Measurements from ENCODE around the gene PLEKHG4.

Gene PLEKHG4

DNA sequence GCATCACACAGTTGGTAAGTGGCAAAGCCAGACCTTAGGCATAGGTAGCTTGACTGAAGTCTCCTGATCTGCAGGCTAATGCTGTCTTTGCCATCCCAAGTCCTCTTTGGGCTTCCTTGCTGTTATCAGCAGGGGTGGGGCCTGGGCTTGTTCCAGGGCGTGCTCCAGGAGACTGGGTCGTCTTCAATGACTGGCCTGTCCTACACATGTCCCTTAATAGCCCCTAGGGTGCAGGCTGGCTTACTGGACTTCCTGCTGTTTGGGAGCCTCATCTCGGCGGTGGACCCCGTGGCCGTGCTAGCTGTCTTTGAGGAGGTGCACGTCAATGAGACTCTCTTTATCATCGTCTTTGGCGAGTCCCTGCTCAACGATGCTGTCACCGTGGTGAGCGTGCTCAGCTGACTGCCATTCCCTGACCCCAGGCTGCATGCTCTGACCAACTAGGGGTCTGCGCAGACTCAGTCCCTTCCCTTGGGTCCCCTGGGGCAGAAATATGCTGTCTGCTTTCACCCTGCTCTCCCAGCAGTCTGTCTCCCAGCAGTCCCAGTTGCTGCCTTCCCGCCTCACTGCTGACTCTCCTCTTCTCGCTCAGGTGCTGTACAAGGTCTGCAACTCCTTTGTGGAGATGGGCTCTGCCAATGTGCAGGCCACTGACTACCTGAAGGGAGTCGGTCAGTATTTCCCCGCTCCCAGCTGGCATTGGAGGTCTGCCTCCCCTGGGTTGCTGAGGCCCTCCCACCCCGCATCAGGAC, 24.4 kb upstream of the PLEKHG4 start:
- no peaks in the 10 kb centered on the region for H3K9me3 ChIP-seq (ENCODE audit: control insufficient read depth, low read length)
- H3K4me3 ChIP-seq (ENCODE audit: extremely low read depth, insufficient read depth, low read length, poor library complexity, severe bottlenecking): no peak overlapping the region
- H3K27ac ChIP-seq (ENCODE audit: low read depth, low read length, severe bottlenecking): no peak overlapping the region
- WGBS, 2 experiments (ENCODE audit: insufficient coverage in 2 of 2): 90 to 95% methylated on average over 15 to 18 of the region's 18 CpGs
- no peaks in the 10 kb centered on the region for H3K36me3 ChIP-seq (ENCODE audit: control insufficient read depth, insufficient read depth, low read length)
- H3K4me1 ChIP-seq (ENCODE audit: control insufficient read depth, insufficient read depth, low read length, poor library complexity, severe bottlenecking): no peaks in the 10 kb centered on the region

DNA sequence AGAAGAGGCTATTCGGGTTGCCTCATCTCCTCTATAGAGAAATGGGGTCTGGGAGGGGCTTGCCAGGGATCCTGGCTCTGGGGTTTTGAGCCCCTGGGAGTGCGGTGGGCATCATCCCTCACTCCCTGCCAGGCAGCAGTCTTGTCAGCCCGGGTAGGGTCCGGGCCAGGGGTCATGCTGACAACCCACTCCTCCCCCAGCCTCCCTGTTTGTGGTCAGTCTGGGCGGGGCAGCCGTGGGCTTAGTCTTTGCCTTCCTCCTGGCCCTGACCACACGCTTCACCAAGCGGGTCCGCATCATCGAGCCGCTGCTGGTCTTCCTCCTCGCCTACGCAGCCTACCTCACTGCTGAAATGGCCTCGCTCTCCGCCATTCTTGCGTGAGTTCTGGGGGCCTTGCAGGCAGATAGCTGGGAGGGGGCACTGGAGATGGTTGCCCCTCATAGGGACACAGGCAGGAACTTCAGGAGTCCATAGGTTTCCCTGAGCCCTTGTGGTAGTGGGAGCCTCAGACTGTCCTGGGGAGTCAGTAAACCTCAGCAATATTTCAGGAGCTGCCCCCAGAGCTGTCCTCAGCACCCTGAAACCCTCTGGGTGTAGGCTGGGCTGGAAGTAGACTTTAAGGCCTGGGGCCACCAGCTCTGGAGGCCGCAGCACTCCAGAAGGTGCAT, 23.6 kb upstream of the PLEKHG4 start:
- Histone ChIP-seq H3K9me3 (ENCODE audit: control insufficient read depth, low read length) (no peaks in the 10 kb centered on the region), H3K4me3 (ENCODE audit: extremely low read depth, insufficient read depth, low read length, poor library complexity, severe bottlenecking) (no peak overlapping the region), H3K27ac (ENCODE audit: low read depth, low read length, severe bottlenecking) (no peak overlapping the region), H3K4me1 (ENCODE audit: control insufficient read depth, insufficient read depth, low read length, poor library complexity, severe bottlenecking) (no peaks in the 10 kb centered on the region), H3K36me3 (ENCODE audit: control insufficient read depth, insufficient read depth, low read length) (no peaks in the 10 kb centered on the region)
- WGBS, 2 experiments (ENCODE audit: insufficient coverage in 2 of 2): 92 to 99% methylated on average over 13 to 17 of the region's 17 CpGs

DNA sequence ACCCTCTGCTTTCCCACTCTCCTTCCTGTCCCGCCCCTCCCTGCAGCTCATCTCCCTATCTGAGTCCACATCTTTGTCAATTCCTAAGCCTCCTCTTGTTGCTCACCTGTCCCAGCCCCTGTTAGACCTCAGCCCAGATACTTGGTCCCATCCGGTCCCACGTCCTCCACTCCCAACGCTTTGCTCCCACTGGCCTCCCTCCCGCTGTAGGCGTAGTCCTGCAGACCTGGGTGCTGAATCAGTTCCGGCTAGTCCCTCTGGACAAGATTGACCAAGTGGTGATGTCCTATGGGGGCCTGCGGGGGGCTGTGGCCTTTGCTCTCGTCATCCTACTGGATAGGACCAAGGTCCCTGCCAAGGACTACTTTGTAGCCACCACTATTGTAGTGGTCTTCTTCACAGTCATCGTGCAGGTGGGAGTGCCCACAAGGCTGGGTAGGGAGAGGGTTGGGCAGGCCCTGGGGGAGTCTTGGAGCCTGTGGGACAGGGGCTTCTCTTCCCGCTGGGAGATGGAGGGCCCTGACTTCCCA, 22.6 kb upstream of the PLEKHG4 start:
- Histone ChIP-seq H3K4me3 (ENCODE audit: extremely low read depth, insufficient read depth, low read length, poor library complexity, severe bottlenecking) (no peak overlapping the region), H3K4me1 (ENCODE audit: control insufficient read depth, insufficient read depth, low read length, poor library complexity, severe bottlenecking) (no peaks in the 10 kb centered on the region), H3K9me3 (ENCODE audit: control insufficient read depth, low read length) (no peaks in the 10 kb centered on the region), H3K36me3 (ENCODE audit: control insufficient read depth, insufficient read depth, low read length) (no peaks in the 10 kb centered on the region), H3K27ac (ENCODE audit: low read depth, low read length, severe bottlenecking) (no peak overlapping the region)
- 93 to 97% methylated on average over 10 of the region's 11 CpGs for WGBS, 2 experiments (ENCODE audit: insufficient coverage in 2 of 2)

DNA sequence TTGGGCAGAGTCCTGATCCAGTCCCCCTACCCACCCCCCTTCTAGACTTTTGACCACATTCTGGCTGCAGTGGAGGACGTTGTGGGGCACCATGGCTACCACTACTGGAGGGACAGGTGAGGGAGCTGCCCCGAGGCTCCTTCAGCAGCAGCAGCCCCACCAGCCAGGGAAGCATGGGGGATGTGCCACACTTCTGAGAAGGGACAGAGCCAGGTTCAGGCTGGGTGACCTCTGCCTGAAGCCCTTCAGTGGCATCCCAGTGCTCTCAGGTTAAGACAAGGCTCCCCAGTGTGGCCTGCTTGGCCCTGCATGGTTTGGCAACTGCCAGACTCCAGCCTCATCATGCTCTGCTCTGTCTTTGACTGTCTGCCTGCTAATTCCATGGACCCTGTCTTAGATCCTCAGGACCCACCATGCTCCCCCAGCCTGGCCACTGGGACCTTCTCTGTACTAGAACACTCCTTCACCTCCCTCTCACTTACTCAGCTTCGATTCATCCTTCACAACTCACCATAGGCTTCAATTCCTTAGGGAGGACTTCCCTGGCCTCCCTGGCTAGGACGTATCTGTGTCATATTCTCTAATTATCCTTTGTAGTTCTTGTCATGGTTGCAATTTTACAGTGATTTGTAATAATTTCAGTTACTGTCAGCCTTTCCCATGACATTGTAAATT, 21.7 kb upstream of the PLEKHG4 start:
- no peaks in the 10 kb centered on the region for H3K9me3 ChIP-seq (ENCODE audit: control insufficient read depth, low read length)
- WGBS, 2 experiments (ENCODE audit: insufficient coverage in 2 of 2): 82 to 89% methylated on average over 2 to 3 of the region's 4 CpGs
- H3K36me3 ChIP-seq (ENCODE audit: control insufficient read depth, insufficient read depth, low read length): no peaks in the 10 kb centered on the region

DNA sequence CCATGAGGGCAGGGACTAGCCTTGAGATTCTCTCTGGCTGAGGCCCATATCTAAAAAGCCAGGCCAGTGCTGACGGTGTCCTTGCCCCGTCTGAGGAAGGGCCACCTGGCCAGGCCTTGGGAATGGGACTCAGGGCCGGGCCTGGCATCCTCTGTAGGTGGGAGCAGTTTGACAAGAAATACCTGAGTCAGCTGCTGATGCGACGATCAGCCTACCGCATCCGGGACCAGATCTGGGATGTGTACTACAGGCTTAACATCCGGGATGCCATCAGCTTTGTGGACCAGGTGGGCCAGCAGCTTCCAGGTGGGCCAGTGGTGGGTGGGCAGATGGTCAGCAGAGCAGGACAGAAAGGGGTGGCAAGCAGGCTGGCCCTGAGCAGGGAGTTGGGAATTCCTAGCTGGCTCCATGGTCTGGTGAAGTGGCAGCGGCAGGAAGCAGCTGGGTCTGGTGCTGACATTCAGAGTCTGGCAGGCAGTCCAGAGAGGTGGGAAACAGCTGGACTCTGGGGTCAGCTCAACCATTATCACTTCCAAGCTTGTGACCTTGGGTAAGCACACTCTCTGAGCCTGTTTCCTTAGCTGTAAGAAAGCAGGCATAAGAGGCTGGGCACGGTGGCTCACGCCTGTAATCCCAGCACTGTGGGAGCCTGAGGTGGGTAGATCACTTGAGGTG, 21.0 kb upstream of the PLEKHG4 start:
- Histone ChIP-seq H3K9me3 (ENCODE audit: control insufficient read depth, low read length) (no peaks in the 10 kb centered on the region), H3K27ac (ENCODE audit: low read depth, low read length, severe bottlenecking) (no peak overlapping the region), H3K36me3 (ENCODE audit: control insufficient read depth, insufficient read depth, low read length) (no peaks in the 10 kb centered on the region), H3K4me3 (ENCODE audit: extremely low read depth, insufficient read depth, low read length, poor library complexity, severe bottlenecking) (no peak overlapping the region), H3K4me1 (ENCODE audit: control insufficient read depth, insufficient read depth, low read length, poor library complexity, severe bottlenecking) (no peaks in the 10 kb centered on the region)
- 92 to 98% methylated on average over 11 of the region's 11 CpGs for WGBS, 2 experiments (ENCODE audit: insufficient coverage in 2 of 2)

More for the DNA sequence above, 21.7 kb upstream of the PLEKHG4 start:
- no peaks in the 10 kb centered on the region for H3K4me1 ChIP-seq (ENCODE audit: control insufficient read depth, insufficient read depth, low read length, poor library complexity, severe bottlenecking)
- no peak overlapping the region for H3K4me3 ChIP-seq (ENCODE audit: extremely low read depth, insufficient read depth, low read length, poor library complexity, severe bottlenecking)
- H3K27ac ChIP-seq (ENCODE audit: low read depth, low read length, severe bottlenecking): no peak overlapping the region

DNA sequence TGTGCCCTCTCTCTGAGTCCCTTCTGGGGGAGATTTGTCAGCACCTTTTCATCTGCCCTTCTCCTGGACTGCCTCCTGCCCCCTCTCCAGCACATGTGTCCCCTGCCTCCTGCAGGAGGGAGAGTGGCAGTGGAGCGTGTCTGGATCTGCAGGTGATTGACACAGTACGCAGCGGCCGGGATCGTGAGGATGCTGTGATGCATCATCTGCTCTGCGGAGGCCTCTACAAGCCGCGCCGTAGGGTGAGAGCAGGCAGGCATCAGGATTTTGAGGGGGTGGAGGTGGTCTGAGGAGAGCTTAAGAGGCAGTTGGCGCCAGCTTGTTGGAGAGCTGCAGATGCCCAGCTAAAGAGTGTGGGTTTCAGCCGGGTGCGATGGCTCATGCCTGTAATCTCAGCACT, 19.6 kb upstream of the PLEKHG4 start:
- H3K9me3 ChIP-seq (ENCODE audit: control insufficient read depth, low read length): no peaks in the 10 kb centered on the region
- H3K4me3 ChIP-seq (ENCODE audit: extremely low read depth, insufficient read depth, low read length, poor library complexity, severe bottlenecking): no peak overlapping the region
- 95 to 100% methylated on average over 12 of the region's 12 CpGs for WGBS, 2 experiments (ENCODE audit: insufficient coverage in 2 of 2)
- H3K27ac ChIP-seq (ENCODE audit: low read depth, low read length, severe bottlenecking): no peak overlapping the region
- H3K36me3 ChIP-seq (ENCODE audit: control insufficient read depth, insufficient read depth, low read length): no peaks in the 10 kb centered on the region
- no peaks in the 10 kb centered on the region for H3K4me1 ChIP-seq (ENCODE audit: control insufficient read depth, insufficient read depth, low read length, poor library complexity, severe bottlenecking)

DNA sequence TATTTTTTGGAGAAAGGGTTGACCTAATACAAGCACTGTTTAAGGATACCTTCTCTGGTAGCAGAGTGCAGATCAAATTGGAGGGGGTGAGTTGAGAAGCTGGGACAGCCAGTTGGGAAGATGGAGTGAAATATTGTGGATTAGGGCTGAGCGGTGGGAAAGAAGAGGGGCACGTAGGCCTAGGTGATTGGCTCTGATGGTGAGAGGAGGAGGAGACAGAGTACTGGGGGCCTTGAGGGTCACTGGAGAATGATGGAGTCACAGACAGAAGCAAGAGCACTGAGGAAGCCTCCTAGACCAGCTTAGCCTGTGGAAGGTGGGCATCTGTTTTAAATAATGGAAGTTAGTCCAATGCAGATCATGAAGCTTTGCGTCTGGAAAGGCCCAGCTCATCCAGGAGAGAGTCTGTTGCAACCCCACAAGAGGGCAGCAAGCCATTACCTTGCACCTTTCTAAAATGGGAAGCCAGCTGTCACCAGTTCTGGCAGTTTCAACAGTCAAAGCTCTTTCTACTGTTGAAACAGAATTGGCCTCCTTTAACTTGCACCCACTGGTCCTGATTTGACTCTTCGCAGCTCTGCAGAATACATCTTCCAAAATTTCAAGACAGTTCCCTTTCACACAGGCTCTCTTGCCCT, 18.8 kb upstream of the PLEKHG4 start:
- Histone ChIP-seq H3K9me3 (ENCODE audit: control insufficient read depth, low read length) (no peaks in the 10 kb centered on the region), H3K27ac (ENCODE audit: low read depth, low read length, severe bottlenecking) (no peak overlapping the region), H3K36me3 (ENCODE audit: control insufficient read depth, insufficient read depth, low read length) (no peaks in the 10 kb centered on the region), H3K4me3 (ENCODE audit: extremely low read depth, insufficient read depth, low read length, poor library complexity, severe bottlenecking) (no peak overlapping the region), H3K4me1 (ENCODE audit: control insufficient read depth, insufficient read depth, low read length, poor library complexity, severe bottlenecking) (no peaks in the 10 kb centered on the region)
- 77 to 83% methylated on average over 3 to 4 of the region's 4 CpGs for WGBS, 2 experiments (ENCODE audit: insufficient coverage in 2 of 2)

DNA sequence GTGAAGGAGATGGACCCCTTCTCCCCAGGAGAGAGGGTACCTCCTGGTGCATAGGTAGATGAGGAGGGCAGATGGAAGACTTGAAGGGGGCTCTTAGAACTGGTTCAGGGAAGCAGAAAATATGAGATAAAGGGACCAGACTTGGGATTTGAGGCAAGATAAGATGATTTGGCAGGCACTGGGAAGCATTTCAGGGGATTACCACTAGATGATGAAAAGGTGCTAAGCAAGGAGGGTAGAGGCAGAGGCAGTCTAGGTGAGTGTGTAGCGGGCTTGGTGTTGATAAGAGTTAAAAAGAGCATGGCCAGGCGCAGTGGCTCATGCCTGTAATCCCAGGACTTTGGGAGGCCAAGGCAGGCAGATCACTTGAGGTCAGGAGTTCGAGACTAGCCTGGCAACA, 16.1 kb upstream of the PLEKHG4 start:
- Histone ChIP-seq H3K27ac (ENCODE audit: low read depth, low read length, severe bottlenecking) (no peak overlapping the region), H3K4me3 (ENCODE audit: extremely low read depth, insufficient read depth, low read length, poor library complexity, severe bottlenecking) (no peak overlapping the region), H3K36me3 (ENCODE audit: control insufficient read depth, insufficient read depth, low read length) (no peaks in the 10 kb centered on the region), H3K4me1 (ENCODE audit: control insufficient read depth, insufficient read depth, low read length, poor library complexity, severe bottlenecking) (peaks cover 8% of the 10 kb centered on the region), H3K9me3 (ENCODE audit: control insufficient read depth, low read length) (no peaks in the 10 kb centered on the region)
- 82 to 85% methylated on average over 3 of the region's 3 CpGs for WGBS, 2 experiments (ENCODE audit: insufficient coverage in 2 of 2)

DNA sequence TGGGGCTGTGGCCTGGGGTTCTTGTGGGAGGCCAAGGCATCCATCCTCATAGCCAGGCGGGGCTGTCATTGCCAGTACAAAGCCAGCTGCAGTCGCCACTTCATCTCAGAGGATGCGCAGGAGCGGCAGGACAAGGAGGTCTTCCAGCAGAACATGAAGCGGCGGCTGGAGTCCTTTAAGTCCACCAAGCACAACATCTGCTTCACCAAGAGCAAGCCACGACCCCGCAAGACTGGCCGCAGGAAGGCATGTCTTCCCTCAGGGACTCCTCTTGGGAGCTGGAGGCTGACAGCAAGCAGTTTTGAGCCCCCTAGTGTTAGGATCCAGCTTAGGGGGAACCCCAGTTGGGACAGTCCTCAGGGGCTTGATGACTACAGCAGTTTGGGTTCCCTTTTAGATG, 15.1 kb upstream of the PLEKHG4 start:
- H3K4me3 ChIP-seq (ENCODE audit: extremely low read depth, insufficient read depth, low read length, poor library complexity, severe bottlenecking): no peak overlapping the region
- no peaks in the 10 kb centered on the region for H3K9me3 ChIP-seq (ENCODE audit: control insufficient read depth, low read length)
- H3K27ac ChIP-seq (ENCODE audit: low read depth, low read length, severe bottlenecking): no peak overlapping the region
- 90 to 96% methylated on average over 4 to 9 of the region's 9 CpGs for WGBS, 2 experiments (ENCODE audit: insufficient coverage in 2 of 2)
- H3K36me3 ChIP-seq (ENCODE audit: control insufficient read depth, insufficient read depth, low read length): no peaks in the 10 kb centered on the region
- H3K4me1 ChIP-seq (ENCODE audit: control insufficient read depth, insufficient read depth, low read length, poor library complexity, severe bottlenecking): peaks cover 10% of the 10 kb centered on the region

DNA sequence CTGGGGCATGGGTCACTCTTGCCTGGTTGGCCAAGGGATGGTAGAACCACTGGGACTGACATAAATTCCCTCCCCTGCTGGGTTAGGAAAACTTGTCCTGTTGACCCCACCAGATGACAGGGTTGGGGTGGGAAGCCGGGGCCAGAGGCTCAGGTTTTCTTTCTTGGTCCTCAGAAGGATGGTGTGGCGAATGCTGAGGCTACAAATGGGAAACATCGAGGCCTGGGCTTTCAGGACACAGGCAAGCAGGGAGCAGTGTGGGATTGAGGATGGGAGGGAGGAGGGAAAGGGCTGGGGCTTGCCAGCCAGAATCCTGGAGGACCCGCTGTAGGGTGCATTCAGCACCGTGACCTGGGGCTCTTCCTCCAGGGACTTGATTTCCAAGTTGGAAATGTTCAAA, 14.5 kb upstream of the PLEKHG4 start:
- H3K36me3 ChIP-seq (ENCODE audit: control insufficient read depth, insufficient read depth, low read length): no peaks in the 10 kb centered on the region
- 89 to 93% methylated on average over 4 to 5 of the region's 5 CpGs for WGBS, 2 experiments (ENCODE audit: insufficient coverage in 2 of 2)
- H3K4me3 ChIP-seq (ENCODE audit: extremely low read depth, insufficient read depth, low read length, poor library complexity, severe bottlenecking): no peak overlapping the region
- no peaks in the 10 kb centered on the region for H3K9me3 ChIP-seq (ENCODE audit: control insufficient read depth, low read length)
- peaks cover 16% of the 10 kb centered on the region for H3K4me1 ChIP-seq (ENCODE audit: control insufficient read depth, insufficient read depth, low read length, poor library complexity, severe bottlenecking)
- no peak overlapping the region for H3K27ac ChIP-seq (ENCODE audit: low read depth, low read length, severe bottlenecking)
